Neural crest cell (in vitro differentiated cells): ENCODE results near the gene ANKRD23. TPM values are rescaled to one million over a fixed set of nuclear protein-coding genes. Genes with fewer than 3 reads are reported as not detected.

Source experiments
- DNase-seq: peaks from one replicate; pipeline ENCODE4 v3.0.0; 2021; ENCODE audit warnings: low read depth, mixed read lengths, low spot score
- H3K27ac Mint-ChIP-seq: one replicate; pipeline ENCODE4 v1.8.0; 2021; ENCODE audit warnings: mild to moderate bottlenecking, mixed read lengths; ENCODE audit not compliant: unreplicated experiment
- H3K27me3 Mint-ChIP-seq: 2 replicates; pipeline ENCODE4 v1.8.0; 2021; ENCODE audit warnings: low read depth, mild to moderate bottlenecking, mixed read lengths
- H3K36me3 Mint-ChIP-seq: 2 replicates; pipeline ENCODE4 v1.8.0; 2021; ENCODE audit warnings: low read depth, mild to moderate bottlenecking, mixed read lengths
- H3K4me1 Mint-ChIP-seq: 2 replicates; pipeline ENCODE4 v1.8.0; 2021; ENCODE audit warnings: mixed read lengths
- H3K4me3 Mint-ChIP-seq: one replicate; pipeline ENCODE4 v1.8.0; 2021; ENCODE audit warnings: mild to moderate bottlenecking, mixed read lengths
- H3K9me3 Mint-ChIP-seq: 2 replicates; pipeline ENCODE4 v1.8.0; 2021; ENCODE audit warnings: mixed read lengths
- CTCF ChIP-seq: fragments of 200-600 bp; sonication (generic); conservative IDR thresholded peaks from 2 replicates; pipeline ENCODE4 v1.5.0; 2021; ENCODE audit warnings: antibody characterized with exemption, mild to moderate bottlenecking
- total RNA-seq: library from RNA; stranded (reverse); gene quantifications from 2 replicates; pipeline ENCODE4 v1.2.1, GENCODE V29; 2021

Gene ANKRD23
- total RNA-seq, 1 donor from 2014 or later = 11.4 TPM

- DNase-seq = no peak
- no peaks in the 10 kb centered on the region for H3K9me3 Mint-ChIP-seq
- H3K4me1 Mint-ChIP-seq = peaks cover 45% of the 10 kb centered on the region
- no peak overlapping the region for H3K4me3 Mint-ChIP-seq
- H3K36me3 Mint-ChIP-seq = no peaks in the 10 kb centered on the region
- H3K27me3 Mint-ChIP-seq = no peaks in the 10 kb centered on the region
- H3K27ac Mint-ChIP-seq = no peak overlapping the region
- TF ChIP-seq CTCF = no peak
These were observed 39.1 kb upstream of the ANKRD23 start for GRCh38 chr2:96882906-96883305.

- DNase-seq = no peak
- Mint-ChIP-seq H3K27ac (no peak overlapping the region), H3K4me1 (peaks cover 39% of the 10 kb centered on the region), H3K36me3 (no peaks in the 10 kb centered on the region), H3K9me3 (no peaks in the 10 kb centered on the region), H3K27me3 (no peaks in the 10 kb centered on the region), H3K4me3 (no peak overlapping the region)
- no peak for TF ChIP-seq CTCF
These were observed 38.4 kb upstream of the ANKRD23 start for GRCh38 chr2:96882230-96882629.

- H3K9me3 Mint-ChIP-seq = no peaks in the 10 kb centered on the region
- peak overlapping the region; percentile 21 for H3K27ac Mint-ChIP-seq
- no peaks in the 10 kb centered on the region for H3K36me3 Mint-ChIP-seq
- no peak for DNase-seq
- no peak for TF ChIP-seq CTCF
- H3K4me3 Mint-ChIP-seq = peak overlapping the region; percentile 34
- no peaks in the 10 kb centered on the region for H3K27me3 Mint-ChIP-seq
- peaks cover 41% of the 10 kb centered on the region for H3K4me1 Mint-ChIP-seq
These were observed 37.8 kb upstream of the ANKRD23 start for GRCh38 chr2:96881349-96882195.

GRCh38 chr2:96880891-96881273, 37.1 kb upstream of the ANKRD23 start:
- Mint-ChIP-seq H3K4me3 (peak overlapping the region; percentile 34), H3K4me1 (peaks cover 48% of the 10 kb centered on the region), H3K27me3 (no peaks in the 10 kb centered on the region), H3K9me3 (no peaks in the 10 kb centered on the region), H3K36me3 (no peaks in the 10 kb centered on the region), H3K27ac (peak overlapping the region; percentile 21)
- DNase-seq = no peak
- no peak for TF ChIP-seq CTCF

GRCh38 chr2:96879545-96880040, 35.8 kb upstream of the ANKRD23 start:
- no peaks in the 10 kb centered on the region for H3K27me3 Mint-ChIP-seq
- DNase-seq = no peak
- H3K36me3 Mint-ChIP-seq = no peaks in the 10 kb centered on the region
- no peak overlapping the region for H3K4me3 Mint-ChIP-seq
- H3K9me3 Mint-ChIP-seq = no peaks in the 10 kb centered on the region
- no peak for TF ChIP-seq CTCF
- peaks cover 54% of the 10 kb centered on the region for H3K4me1 Mint-ChIP-seq
- no peak overlapping the region for H3K27ac Mint-ChIP-seq
